GM12878 (cell line): Measurements from ENCODE around the gene ZBTB16.

Experiments used
- ASH2L ChIP-seq: fragments of 300-600, 200-600 bp; sonication (generic); IDR thresholded peaks from 2 replicates; pipeline ENCODE4 v1.6.1; 2017; ENCODE audit warnings: low read depth, mild to moderate bottlenecking, borderline replicate concordance
- CTCF ChIP-seq, 3 experiments: IDR thresholded peaks in 2 of 3; conservative IDR thresholded peaks in 1 of 3; 2 replicates each; pipeline ENCODE4 v1.5.1; 2011; ENCODE audit warnings: low read depth in 3 of 3, low read length in 3 of 3, mild to moderate bottlenecking in 3 of 3, control low read depth in 2 of 3, moderate library complexity in 2 of 3, inconsistent platforms in 1 of 3, mixed read lengths in 1 of 3; ENCODE audit not compliant: control insufficient read depth in 2 of 3, insufficient read depth in 1 of 3; ENCODE audit errors: extremely low read depth in 1 of 3
- ELK1 ChIP-seq: IDR thresholded peaks from 2 replicates; pipeline ENCODE4 v1.6.1; 2012; ENCODE audit warnings: low read depth, low read length, improper control_type of control experiment
- EP300 ChIP-seq, 2 experiments: fragments of 150-350 bp in 1 of 2; IDR thresholded peaks; 2 replicates each; pipeline ENCODE4 v1.6.1; 2011 to 2012; ENCODE audit warnings: low read depth in 2 of 2, low read length in 2 of 2, borderline replicate concordance in 1 of 2, improper control_type of control experiment in 1 of 2, inconsistent platforms in 1 of 2; ENCODE audit not compliant: control insufficient read depth in 1 of 2
- HCFC1 ChIP-seq: fragments of 150-350 bp; IDR thresholded peaks from 2 replicates; pipeline ENCODE4 v1.6.1; 2014; ENCODE audit warnings: low read length
- HDAC2 ChIP-seq: fragments of 200-600 bp; sonication (generic); IDR thresholded peaks from 2 replicates; pipeline ENCODE4 v1.6.1; 2017
- MYC ChIP-seq: IDR thresholded peaks from 2 replicates; pipeline ENCODE4 v1.6.1; 2011; ENCODE audit warnings: mild to moderate bottlenecking, low read length, moderate library complexity, inconsistent platforms; ENCODE audit not compliant: insufficient read depth, insufficient replicate concordance, insufficient read length, severe bottlenecking
- NFXL1 ChIP-seq: fragments of 450-650 bp; IDR thresholded peaks from 2 replicates; pipeline ENCODE4 v1.6.1; 2017; ENCODE audit warnings: antibody characterized with exemption, mild to moderate bottlenecking, borderline replicate concordance
- NKRF ChIP-seq: fragments of 450-650 bp; conservative IDR thresholded peaks from 2 replicates; pipeline ENCODE4 v1.6.1; 2017; ENCODE audit warnings: mild to moderate bottlenecking, moderate library complexity
- POLR2A ChIP-seq: IDR thresholded peaks from 2 replicates; pipeline ENCODE4 v1.6.1; 2011; ENCODE audit warnings: low read depth, mild to moderate bottlenecking, low read length
- REST ChIP-seq: IDR thresholded peaks from 2 replicates; pipeline ENCODE4 v1.6.1; 2012; ENCODE audit warnings: mild to moderate bottlenecking, low read depth, low read length
- STAT3 ChIP-seq: IDR thresholded peaks from 2 replicates; pipeline ENCODE4 v1.6.1; 2011; ENCODE audit warnings: low read depth, low read length, improper control_type of control experiment
- ZZZ3 ChIP-seq: IDR thresholded peaks from 2 replicates; pipeline ENCODE4 v1.6.1; 2011; ENCODE audit warnings: low read depth; ENCODE audit not compliant: control insufficient read depth, insufficient read length

- no peak for TF ChIP-seq ELK1
- TF ChIP-seq ASH2L = no peak
- TF ChIP-seq POLR2A = no peak
- no peak for TF ChIP-seq NFXL1
- TF ChIP-seq EP300 (IDR thresholded peaks at IDR 0.05; ENCODE audit: borderline replicate concordance in 1 of 2, control insufficient read depth in 1 of 2, low read depth in 2 of 2, low read length in 2 of 2) = no peak
- no peak for TF ChIP-seq CTCF (IDR thresholded peaks at IDR 0.05 in 2 of 3, conservative IDR thresholded peaks at IDR 0.05 in 1 of 3; ENCODE audit: control insufficient read depth in 2 of 3, extremely low read depth in 1 of 3, insufficient read depth in 1 of 3, low read depth in 3 of 3, low read length in 3 of 3)
- TF ChIP-seq REST = no peak
- no peak for TF ChIP-seq MYC
- TF ChIP-seq HCFC1 = no peak
- TF ChIP-seq STAT3 = no peak
- TF ChIP-seq NKRF = no peak
- no peak for TF ChIP-seq HDAC2
- no peak for TF ChIP-seq ZZZ3
These were observed 20.7 kb downstream of the ZBTB16 start for GRCh38 chr11:114080219-114080618.
